ENCODE data around the gene MRPL19. TPM values are rescaled to one million over a fixed set of nuclear protein-coding genes. Genes with fewer than 3 reads are reported as not detected.

Gene MRPL19
- total RNA-seq, 1 experiment from 2014 or later, result 73.0 TPM

DNA sequence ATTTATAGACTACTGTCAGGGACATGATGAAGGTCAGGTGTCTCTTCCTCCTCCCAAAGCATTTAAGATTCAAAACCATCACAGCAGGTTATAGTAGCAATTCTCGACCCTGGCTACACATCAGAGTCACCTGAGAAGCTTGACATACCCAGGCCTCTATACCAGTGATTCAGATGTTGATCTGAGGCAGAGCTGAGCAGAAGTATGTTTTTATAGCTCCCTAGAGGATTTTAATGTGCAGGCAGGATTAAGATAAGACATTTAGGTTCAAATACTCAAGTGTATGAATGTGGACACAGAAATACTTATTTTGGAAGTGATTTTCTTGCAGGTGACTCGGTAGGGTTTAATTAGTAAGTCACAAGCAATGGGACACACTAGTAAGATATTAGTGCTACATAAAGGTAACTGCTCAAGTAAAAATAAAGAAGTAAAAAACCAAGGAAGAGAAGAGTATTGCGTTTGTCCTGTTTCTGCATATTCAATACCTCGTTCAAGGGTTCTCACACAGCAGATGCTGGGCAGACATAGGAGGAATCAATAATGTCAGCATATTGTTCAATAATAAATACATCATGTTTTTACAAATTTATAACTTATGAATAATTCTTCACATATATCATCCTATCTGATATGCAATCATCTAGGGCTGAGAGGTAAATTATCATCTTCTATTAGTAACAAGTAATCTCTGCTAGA lies 57.2 kb downstream of the MRPL19 start:
- H3K4me2 ChIP-seq (ENCODE audit: insufficient read depth, insufficient read length, low read length), result no peak overlapping the region
- H3K14ac ChIP-seq (ENCODE audit: insufficient read depth, low read length), result no peak overlapping the region
- no peaks in the 10 kb centered on the region for H3K4me1 ChIP-seq (ENCODE audit: insufficient read depth, low read length)
- Mint-ChIP-seq H3K4me1 (peaks cover 3% of the 10 kb centered on the region in 2 experiments; a peak in 1 of 4 replicates), H3K9me3 (no peaks in the 10 kb centered on the region), H3K27me3 (ENCODE audit: low read depth) (no peaks in the 10 kb centered on the region), H3K36me3 (ENCODE audit: insufficient read depth in 1 of 3, low read depth in 3 of 3) (peaks cover 18 to 66% (median 59%) of the 10 kb centered on the region in 3 experiments; a peak in 6 of 7 replicates), H3K4me3 (no peak overlapping the region), H3K27ac (no peak overlapping the region)
- WGBS (ENCODE audit: extremely low coverage, insufficient read length, low lambda C conversion rate), result no CpG with 5 or more reads among the region's 4 CpGs
- H3T11ph ChIP-seq (ENCODE audit: low read length), result no peak overlapping the region
- H4K5ac ChIP-seq (ENCODE audit: insufficient read length, low read depth, low read length), result no peak overlapping the region
- no peaks in the 10 kb centered on the region for H3K79me1 ChIP-seq (ENCODE audit: insufficient read depth, low read depth, low read length, poor library complexity, severe bottlenecking)
- H2AFZ ChIP-seq (ENCODE audit: low read length), result no peak overlapping the region
- H4K91ac ChIP-seq (ENCODE audit: insufficient read length, low read depth, low read length), result no peak overlapping the region
- H2BK12ac ChIP-seq (ENCODE audit: insufficient read length, low read depth, low read length), result no peak overlapping the region
- H3K9me3 ChIP-seq (ENCODE audit: control insufficient read depth, low read depth, low read length), result no peaks in the 10 kb centered on the region
- H2BK120ac ChIP-seq (ENCODE audit: low read depth, low read length, poor library complexity, severe bottlenecking), result no peak overlapping the region
- DNase-seq, result no peak
- H3K18ac ChIP-seq (ENCODE audit: insufficient read length, low read depth, low read length), result no peak overlapping the region
- no peak overlapping the region for H3K23ac ChIP-seq (ENCODE audit: insufficient read length, low read depth, low read length)
- H3K23me2 ChIP-seq (ENCODE audit: insufficient read length, low read depth, low read length, poor library complexity, severe bottlenecking), result no peaks in the 10 kb centered on the region
- no peak overlapping the region for H2BK15ac ChIP-seq (ENCODE audit: low read depth, low read length)
- no peaks in the 10 kb centered on the region for H3K27me3 ChIP-seq (ENCODE audit: insufficient read depth, low read length)
- no peak overlapping the region for H3K4ac ChIP-seq (ENCODE audit: low read depth, low read length)
- no peak overlapping the region for H4K8ac ChIP-seq (replicated peaks; ENCODE audit: insufficient read length, low read depth, low read length)
- no peak overlapping the region for H3K9ac ChIP-seq (ENCODE audit: extremely low read depth, insufficient read length, low read length)
- no peaks in the 10 kb centered on the region for H4K20me1 ChIP-seq (ENCODE audit: control insufficient read depth, insufficient read depth, insufficient read length)
- no peak overlapping the region for H2BK5ac ChIP-seq (ENCODE audit: insufficient read length, low read length)
- TF ChIP-seq CTCF (conservative IDR thresholded peaks at IDR 0.05), result no peak
- no peak overlapping the region for H3K27ac ChIP-seq (ENCODE audit: insufficient read length, low read depth, low read length)
- no peaks in the 10 kb centered on the region for H3K79me2 ChIP-seq (ENCODE audit: insufficient read depth, low read length)
- H2BK20ac ChIP-seq (ENCODE audit: low read depth, low read length, poor library complexity, severe bottlenecking), result no peak overlapping the region
- no peak overlapping the region for H2AK5ac ChIP-seq (ENCODE audit: insufficient read length, low read length)
- no peak overlapping the region for H3K56ac ChIP-seq (ENCODE audit: insufficient read length, low read depth, low read length)
